Measurements from ENCODE around the gene C1orf35.

- no peak for TF ChIP-seq POLR2A (IDR thresholded peaks at IDR 0.05)
- no peak for TF ChIP-seq CTCF (IDR thresholded peaks at IDR 0.05)
- TF ChIP-seq POLR2AphosphoS5 (IDR thresholded peaks at IDR 0.05) = no peak
Observed at GRCh38 chr1:228123505-228123904, 20.4 kb upstream of the C1orf35 start.
